ENCODE measurements around the gene ARHGAP15. TPM values are rescaled to one million over a fixed set of nuclear protein-coding genes. Genes with fewer than 3 reads are reported as not detected.

The ARHGAP15 gene
- total RNA-seq, 2 donors from 2014 or later: 0.86 TPM; not detected in 1

DNA sequence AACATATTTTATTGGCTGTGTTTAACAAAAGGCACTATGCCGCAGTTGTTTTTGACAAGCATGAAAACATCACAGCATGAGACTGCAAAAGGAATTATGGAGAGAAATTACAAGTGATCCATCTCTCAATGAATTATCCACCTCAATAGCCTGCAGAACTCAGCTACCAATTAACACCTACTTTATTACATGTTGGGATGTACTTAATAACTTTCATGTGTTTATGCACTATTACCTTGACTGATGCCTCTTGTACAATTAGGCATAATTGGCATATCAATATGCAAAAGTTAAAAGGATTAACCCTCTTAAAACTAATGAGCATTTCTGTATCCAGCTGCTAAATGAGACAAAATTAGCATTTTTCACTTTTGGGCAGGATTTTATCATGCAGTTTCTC, 27.8 kb downstream of the ARHGAP15 start:
- Histone ChIP-seq H3K27ac (ENCODE audit: low read depth, low read length) (no peak overlapping the region), H3K36me3 (ENCODE audit: control insufficient read depth, insufficient read depth, low read length) (no peaks in the 10 kb centered on the region), H3K9ac (ENCODE audit: extremely low read depth, low read length, poor library complexity, severe bottlenecking) (no peak overlapping the region), H3K9me3 (ENCODE audit: control insufficient read depth, low read length) (no peaks in the 10 kb centered on the region), H3K27me3 (ENCODE audit: control insufficient read depth, insufficient read depth, low read length, poor library complexity, severe bottlenecking) (no peaks in the 10 kb centered on the region), H3K4me1 (ENCODE audit: control insufficient read depth, insufficient read depth, low read length) (no peaks in the 10 kb centered on the region), H3K4me3 (ENCODE audit: low read length) (no peak overlapping the region)
- Mint-ChIP-seq H3K4me3 (no peak overlapping the region), H3K9me3 (no peaks in the 10 kb centered on the region), H3K27ac (no peak overlapping the region), H3K36me3 (ENCODE audit: low read depth) (no peaks in the 10 kb centered on the region), H3K27me3 (ENCODE audit: insufficient read depth) (no peaks in the 10 kb centered on the region), H3K4me1 (peaks cover 4% of the 10 kb centered on the region)
- no peak for DNase-seq
- 78% methylated on average over 1 of the region's 1 CpG; no CpG with 5 or more reads in 1 of the 2 experiments for WGBS, 2 experiments (ENCODE audit: insufficient coverage in 1 of 2, insufficient read length in 1 of 2)
- TF ChIP-seq, protein P1, sequence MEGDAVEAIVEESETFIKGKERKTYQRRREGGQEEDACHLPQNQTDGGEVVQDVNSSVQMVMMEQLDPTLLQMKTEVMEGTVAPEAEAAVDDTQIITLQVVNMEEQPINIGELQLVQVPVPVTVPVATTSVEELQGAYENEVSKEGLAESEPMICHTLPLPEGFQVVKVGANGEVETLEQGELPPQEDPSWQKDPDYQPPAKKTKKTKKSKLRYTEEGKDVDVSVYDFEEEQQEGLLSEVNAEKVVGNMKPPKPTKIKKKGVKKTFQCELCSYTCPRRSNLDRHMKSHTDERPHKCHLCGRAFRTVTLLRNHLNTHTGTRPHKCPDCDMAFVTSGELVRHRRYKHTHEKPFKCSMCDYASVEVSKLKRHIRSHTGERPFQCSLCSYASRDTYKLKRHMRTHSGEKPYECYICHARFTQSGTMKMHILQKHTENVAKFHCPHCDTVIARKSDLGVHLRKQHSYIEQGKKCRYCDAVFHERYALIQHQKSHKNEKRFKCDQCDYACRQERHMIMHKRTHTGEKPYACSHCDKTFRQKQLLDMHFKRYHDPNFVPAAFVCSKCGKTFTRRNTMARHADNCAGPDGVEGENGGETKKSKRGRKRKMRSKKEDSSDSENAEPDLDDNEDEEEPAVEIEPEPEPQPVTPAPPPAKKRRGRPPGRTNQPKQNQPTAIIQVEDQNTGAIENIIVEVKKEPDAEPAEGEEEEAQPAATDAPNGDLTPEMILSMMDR (conservative IDR thresholded peaks at IDR 0.05): no peak

DNA sequence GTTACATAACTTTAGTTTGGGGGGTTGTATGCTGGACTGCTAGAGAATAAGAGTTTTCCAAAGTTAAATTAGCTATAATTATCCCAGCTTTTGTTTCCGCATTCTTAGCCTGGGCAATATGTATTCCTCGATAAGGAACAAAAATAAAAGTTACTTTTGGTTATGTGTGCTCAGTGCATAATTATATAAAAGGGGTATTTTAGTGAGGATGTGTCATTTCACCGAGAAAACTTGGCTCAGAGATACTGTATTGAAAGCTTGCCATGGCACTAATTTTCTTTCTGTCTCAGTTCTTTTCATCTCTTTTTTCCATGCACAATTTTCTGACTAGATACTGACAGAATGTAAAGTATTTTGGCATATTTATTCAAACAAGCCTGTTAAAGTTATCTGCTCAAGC, 28.2 kb downstream of the ARHGAP15 start:
- no peak overlapping the region for H3K27ac Mint-ChIP-seq
- H3K4me1 ChIP-seq (ENCODE audit: control insufficient read depth, insufficient read depth, low read length): no peaks in the 10 kb centered on the region
- 89 to 100% methylated on average over 2 to 3 of the region's 3 CpGs for WGBS, 2 experiments (ENCODE audit: insufficient coverage in 1 of 2, insufficient read length in 1 of 2)
- no peak for DNase-seq
- H3K4me3 Mint-ChIP-seq: no peak overlapping the region
- no peaks in the 10 kb centered on the region for H3K9me3 Mint-ChIP-seq
- H3K27me3 Mint-ChIP-seq (ENCODE audit: insufficient read depth): no peaks in the 10 kb centered on the region
- H3K9ac ChIP-seq (ENCODE audit: extremely low read depth, low read length, poor library complexity, severe bottlenecking): no peak overlapping the region
- H3K36me3 ChIP-seq (ENCODE audit: control insufficient read depth, insufficient read depth, low read length): no peaks in the 10 kb centered on the region
- no peaks in the 10 kb centered on the region for H3K9me3 ChIP-seq (ENCODE audit: control insufficient read depth, low read length)
- H3K4me1 Mint-ChIP-seq: peaks cover 4% of the 10 kb centered on the region
- H3K4me3 ChIP-seq (ENCODE audit: low read length): no peak overlapping the region
- no peaks in the 10 kb centered on the region for H3K36me3 Mint-ChIP-seq (ENCODE audit: low read depth)
- no peaks in the 10 kb centered on the region for H3K27me3 ChIP-seq (ENCODE audit: control insufficient read depth, insufficient read depth, low read length, poor library complexity, severe bottlenecking)
- TF ChIP-seq, protein P1 (conservative IDR thresholded peaks at IDR 0.05): no peak
- no peak overlapping the region for H3K27ac ChIP-seq (ENCODE audit: low read depth, low read length)

- Histone ChIP-seq H3K36me3 (ENCODE audit: control insufficient read depth, insufficient read depth, low read length) (no peaks in the 10 kb centered on the region), H3K9ac (ENCODE audit: extremely low read depth, low read length, poor library complexity, severe bottlenecking) (no peak overlapping the region), H3K4me1 (ENCODE audit: control insufficient read depth, insufficient read depth, low read length) (no peaks in the 10 kb centered on the region), H3K9me3 (ENCODE audit: control insufficient read depth, low read length) (no peaks in the 10 kb centered on the region), H3K4me3 (ENCODE audit: low read length) (no peak overlapping the region), H3K27ac (ENCODE audit: low read depth, low read length) (no peak overlapping the region), H3K27me3 (ENCODE audit: control insufficient read depth, insufficient read depth, low read length, poor library complexity, severe bottlenecking) (no peaks in the 10 kb centered on the region)
- DNase-seq: no peak
- 90 to 100% methylated on average over 1 to 2 of the region's 3 CpGs for WGBS, 2 experiments (ENCODE audit: insufficient coverage in 1 of 2, insufficient read length in 1 of 2)
- Mint-ChIP-seq H3K36me3 (ENCODE audit: low read depth) (no peaks in the 10 kb centered on the region), H3K9me3 (no peaks in the 10 kb centered on the region), H3K27ac (no peak overlapping the region), H3K27me3 (ENCODE audit: insufficient read depth) (no peaks in the 10 kb centered on the region), H3K4me3 (no peak overlapping the region), H3K4me1 (peaks cover 4% of the 10 kb centered on the region)
- TF ChIP-seq, protein P1 (conservative IDR thresholded peaks at IDR 0.05): no peak
Observed at GRCh38 chr2:143158098-143158497, 28.9 kb downstream of the ARHGAP15 start.
